GM23338 (cell line): ENCODE results near the gene ARHGEF39. TPM values are rescaled to one million over a fixed set of nuclear protein-coding genes. Genes with fewer than 3 reads are reported as not detected.

Experiments
- ATAC-seq: fragments of 200-7000 bp; cut with Tn5 transposase; 3 replicates; pipeline ENCODE4 v1.9.1; 2020
- DNase-seq: peaks from one replicate; pipeline ENCODE4 v3.0.0-alpha.2; 2015; ENCODE audit warnings: low spot score
- H2AFZ ChIP-seq: fragments of 200-600 bp; sonication (generic); 2 replicates; pipeline ENCODE4 v1.8.0; 2016; ENCODE audit warnings: antibody characterized with exemption, mild to moderate bottlenecking, moderate library complexity
- H3F3A ChIP-seq: fragments of 200-600 bp; sonication (generic); replicated peaks from 2 replicates; pipeline ENCODE4 v1.8.0; 2017; ENCODE audit warnings: antibody characterized with exemption, mixed run types, low read depth
- H3K27ac ChIP-seq: fragments of 200-600 bp; sonication (generic); 2 replicates; pipeline ENCODE4 v1.6.1; 2016; ENCODE audit warnings: low read depth
- H3K27me3 ChIP-seq: fragments of 200-600 bp; sonication (generic); 2 replicates; pipeline ENCODE4 v1.8.0; 2016; ENCODE audit warnings: mild to moderate bottlenecking, mixed run types, moderate library complexity; ENCODE audit not compliant: insufficient read depth
- H3K36me3 ChIP-seq: fragments of 200-600 bp; sonication (generic); 2 replicates; pipeline ENCODE4 v1.8.0; 2016; ENCODE audit warnings: mild to moderate bottlenecking; ENCODE audit not compliant: insufficient read depth
- H3K4me1 ChIP-seq: fragments of 200-600 bp; sonication (generic); 2 replicates; pipeline ENCODE4 v1.8.0; 2016; ENCODE audit warnings: mild to moderate bottlenecking, moderate library complexity; ENCODE audit not compliant: insufficient read depth
- H3K4me2 ChIP-seq: fragments of 200-600 bp; sonication (generic); 2 replicates; pipeline ENCODE4 v1.7.1; 2017; ENCODE audit warnings: mixed run types
- H3K4me3 ChIP-seq: fragments of 200-600 bp; sonication (generic); 2 replicates; pipeline ENCODE4 v1.6.1; 2016; ENCODE audit warnings: mixed run types
- H3K79me2 ChIP-seq: fragments of 200-600 bp; sonication (generic); replicated peaks from 2 replicates; pipeline ENCODE4 v1.8.0; 2017; ENCODE audit warnings: mild to moderate bottlenecking; ENCODE audit not compliant: insufficient read depth
- H3K9me2 ChIP-seq: fragments of 200-600 bp; sonication (generic); 2 replicates; pipeline ENCODE4 v1.8.0; 2017; ENCODE audit not compliant: insufficient read depth
- H4K20me1 ChIP-seq: fragments of 200-600 bp; sonication (generic); replicated peaks from 2 replicates; pipeline ENCODE4 v1.8.0; 2017; ENCODE audit warnings: mild to moderate bottlenecking; ENCODE audit not compliant: insufficient read depth
- H3K27ac Mint-ChIP-seq: 2 replicates; pipeline ENCODE4 v1.8.0; 2020; ENCODE audit warnings: inconsistent platforms, mild to moderate bottlenecking, moderate library complexity, mixed read lengths
- H3K27me3 Mint-ChIP-seq: 3 replicates; pipeline ENCODE4 v1.8.0; 2022; ENCODE audit warnings: low read depth, mild to moderate bottlenecking, moderate library complexity, mixed read lengths, inconsistent platforms; ENCODE audit not compliant: insufficient read depth, poor library complexity
- H3K36me3 Mint-ChIP-seq: 3 replicates; pipeline ENCODE4 v1.8.0; 2021; ENCODE audit warnings: low read depth, mild to moderate bottlenecking, inconsistent platforms, moderate library complexity, mixed read lengths
- H3K4me1 Mint-ChIP-seq: 3 replicates; pipeline ENCODE4 v1.8.0; 2020; ENCODE audit warnings: mild to moderate bottlenecking, inconsistent platforms, mixed read lengths
- H3K4me3 Mint-ChIP-seq: 3 replicates; pipeline ENCODE4 v1.8.0; 2021; ENCODE audit warnings: moderate library complexity, mild to moderate bottlenecking, inconsistent platforms, mixed read lengths
- H3K9me3 Mint-ChIP-seq: 3 replicates; pipeline ENCODE4 v1.8.0; 2020; ENCODE audit warnings: moderate library complexity, mild to moderate bottlenecking, inconsistent platforms, mixed read lengths
- CREB1 ChIP-seq: fragments of 250-450 bp; sonication (Bioruptor Pico); IDR thresholded peaks from 2 replicates; pipeline ENCODE4 v1.5.0; 2020; ENCODE audit warnings: low read depth, mild to moderate bottlenecking, moderate library complexity
- CTCF ChIP-seq, 2 experiments: fragments of 200-600 bp in 1 of 2; sonication (generic) in 1 of 2; conservative IDR thresholded peaks; 2 replicates each; pipeline versions ENCODE4 v1.5.1 to v1.6.1; 2016 to 2017; ENCODE audit warnings: antibody characterized with exemption in 2 of 2, low read depth in 2 of 2, mild to moderate bottlenecking in 2 of 2, moderate library complexity in 1 of 2
- ETS1 ChIP-seq: IDR thresholded peaks from 2 replicates; pipeline ENCODE4 v1.6.1; 2016; ENCODE audit warnings: antibody characterized with exemption
- EZH2 ChIP-seq: fragments of 200-600 bp; sonication (generic); IDR thresholded peaks from one replicate; pipeline ENCODE4 v1.8.0; 2017; ENCODE audit warnings: antibody characterized with exemption, mild to moderate bottlenecking, low read depth; ENCODE audit not compliant: unreplicated experiment
- EZH2phosphoT487 ChIP-seq: fragments of 200-600 bp; sonication (generic); IDR thresholded peaks from one replicate; pipeline ENCODE4 v1.8.1; 2018; ENCODE audit warnings: antibody characterized with exemption; ENCODE audit not compliant: unreplicated experiment
- JUNB ChIP-seq: IDR thresholded peaks from one replicate; pipeline ENCODE4 v1.6.1; 2016; ENCODE audit warnings: antibody characterized with exemption; ENCODE audit not compliant: unreplicated experiment
- STAT1 ChIP-seq: IDR thresholded peaks from one replicate; pipeline ENCODE4 v1.6.1; 2016; ENCODE audit warnings: antibody characterized with exemption; ENCODE audit not compliant: unreplicated experiment
- ZNF114 ChIP-seq: fragments of 250-450 bp; sonication (Bioruptor Pico); IDR thresholded peaks from 2 replicates; pipeline ENCODE4 v1.5.0; 2020; ENCODE audit warnings: mild to moderate bottlenecking, moderate library complexity
- ZNF331 ChIP-seq: fragments of 250-450 bp; sonication (Bioruptor Pico); IDR thresholded peaks from 2 replicates; pipeline ENCODE4 v1.5.0; 2020; ENCODE audit warnings: low read depth, mild to moderate bottlenecking, moderate library complexity
- ZNF462 ChIP-seq: fragments of 250-450 bp; sonication (Bioruptor Pico); IDR thresholded peaks from 2 replicates; pipeline ENCODE4 v1.5.0; 2020; ENCODE audit warnings: mild to moderate bottlenecking, moderate library complexity
- polyA plus RNA-seq: library from polyadenylated mRNA; unstranded; fragments of >200 nt; fragmentation: Nextera tagmentation; extraction: Ambion mirVana; gene quantifications from 2 replicates; pipeline ENCODE4 v1.2.1, GENCODE V29; 2016
- total RNA-seq: library from RNA; depleted of rRNA; stranded (reverse); fragments of >200 nt; shearing (Covaris generic); gene quantifications from 2 replicates; pipeline ENCODE4 v1.2.3, GENCODE V29; 2014

ARHGEF39 gene
- total and polyA plus RNA-seq, 2 experiments from 2014 or later, result 16.8 to 31.0 TPM

GRCh38 chr9:35629597-35629996 lies 35.4 kb downstream of the ARHGEF39 start:
- no peak for ATAC-seq

More at GRCh38 chr9:35629597-35629996, 35.4 kb downstream of the ARHGEF39 start:
- H3K36me3 ChIP-seq, result no peaks in the 10 kb centered on the region
- no peak for DNase-seq
- Mint-ChIP-seq H3K4me3 (no peak overlapping the region), H3K36me3 (no peaks in the 10 kb centered on the region), H3K9me3 (no peaks in the 10 kb centered on the region), H3K4me1 (no peaks in the 10 kb centered on the region), H3K27ac (no peak overlapping the region), H3K27me3 (peaks cover 3% of the 10 kb centered on the region)
- 0 out of 2 replicates have a peak, but pooled peaks cover 3% of the 10 kb centered on the region for H3K9me2 ChIP-seq
- TF ChIP-seq JUNB, result no peak
- TF ChIP-seq CREB1 (CRISPR knock-in tag), result no peak
- no peak for TF ChIP-seq STAT1
- TF ChIP-seq ZNF331 (CRISPR knock-in tag), result no peak
- no peak for TF ChIP-seq ETS1
- TF ChIP-seq CTCF (conservative IDR thresholded peaks at IDR 0.05; ENCODE audit: low read depth in 2 of 2), result no peak
- no peak for TF ChIP-seq EZH2
- no peak for TF ChIP-seq EZH2phosphoT487
- no peak for TF ChIP-seq ZNF462
- TF ChIP-seq ZNF114 (CRISPR knock-in tag), result no peak
- no peaks in the 10 kb centered on the region for H3K79me2 ChIP-seq
- no peaks in the 10 kb centered on the region for H3K4me1 ChIP-seq
- no peaks in the 10 kb centered on the region for H4K20me1 ChIP-seq
- no peaks in the 10 kb centered on the region for H3K27me3 ChIP-seq
- H3F3A ChIP-seq, result 0 out of 2 replicates have a peak, but pooled peaks cover 3% of the 10 kb centered on the region
- no peak overlapping the region for H3K4me3 ChIP-seq
- no peak overlapping the region for H3K27ac ChIP-seq
- no peak overlapping the region for H2AFZ ChIP-seq
- H3K4me2 ChIP-seq, result no peak overlapping the region
